Esophagus squamous epithelium (tissue), 4 donors: ENCODE results near the gene CRYBA4.

Experiments used
- CTCF ChIP-seq, 6 experiments: fragments of 450-650 bp in 4 of 6; fragments of 200-600 bp in 2 of 6; sonication (generic) in 2 of 6; IDR thresholded peaks; one replicate each; pipeline ENCODE4 v1.5.1; 2016 to 2019; ENCODE audit warnings: antibody characterized with exemption in 6 of 6, mild to moderate bottlenecking in 4 of 6, moderate library complexity in 4 of 6
- POLR2A ChIP-seq, 4 donors: fragments of 450-650 bp; IDR thresholded peaks; one replicate each; pipeline ENCODE4 v1.6.1; 2017; ENCODE audit warnings: antibody characterized with exemption in 4 of 4, mild to moderate bottlenecking in 4 of 4, moderate library complexity in 3 of 4

DNA sequence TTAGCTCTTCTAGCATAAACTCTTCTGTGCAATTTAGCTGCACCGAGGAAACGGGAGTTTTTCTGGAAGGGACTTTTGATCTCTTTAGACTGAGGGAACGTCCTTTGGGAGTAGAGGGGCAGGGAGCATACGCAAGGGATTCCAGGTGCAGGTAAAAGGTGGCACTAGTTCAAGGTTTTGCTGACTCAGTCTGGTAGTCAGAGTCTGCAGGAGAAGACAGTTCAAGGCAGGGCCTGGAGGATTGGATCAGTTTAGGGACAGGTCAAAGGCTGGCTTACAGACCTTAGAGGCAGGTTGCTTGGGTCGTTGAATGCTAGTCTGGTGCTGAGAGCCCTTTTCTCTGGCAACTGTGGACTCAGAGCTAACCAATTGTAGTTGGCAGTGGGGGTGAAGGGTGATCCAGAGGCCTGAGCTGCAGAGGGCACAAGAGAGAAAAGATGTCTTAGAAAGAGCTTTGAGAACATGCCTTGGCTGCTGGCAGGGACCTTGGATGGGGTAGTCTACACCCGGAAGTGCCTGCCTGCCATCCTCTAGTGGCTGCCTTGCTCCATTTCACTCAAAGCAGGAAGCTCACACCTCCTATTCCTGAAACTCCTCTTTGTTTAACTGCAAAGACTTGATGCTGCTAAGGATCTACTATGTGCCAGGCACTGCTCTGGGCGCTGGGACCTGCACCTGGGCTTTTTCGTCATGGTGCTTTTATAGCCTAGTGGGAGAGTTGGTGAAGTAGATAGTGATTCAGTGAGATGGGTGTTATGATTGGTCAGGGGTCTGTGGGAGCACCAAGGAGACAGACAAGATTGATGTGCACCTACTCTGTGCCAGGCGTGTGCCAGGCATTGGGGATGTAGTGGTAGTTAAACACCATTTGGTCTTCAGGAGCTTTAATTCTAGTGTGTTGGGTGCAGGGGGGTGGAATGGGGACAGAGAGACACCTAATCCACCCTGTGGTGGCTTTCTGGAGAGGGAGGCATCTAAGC is 52.7 kb downstream of the CRYBA4 start:
- peak in 2 of 6 experiments; percentile 8 to 16 for TF ChIP-seq CTCF (IDR thresholded peaks at IDR 0.05)
- no peak for TF ChIP-seq POLR2A (IDR thresholded peaks at IDR 0.05)
